NCI-H2171 (cell line): ENCODE results near the gene HUWE1.
"Not testable (repeated sequence)": the region's sequence is repeated elsewhere in the genome, so short reads cannot be mapped to it uniquely, and the experiment has no call there.

Experiments
- DNase-seq: peaks from one replicate; lab custom pipeline; 2025; lab: John Stamatoyannopoulos, UW

The HUWE1 gene

DNA sequence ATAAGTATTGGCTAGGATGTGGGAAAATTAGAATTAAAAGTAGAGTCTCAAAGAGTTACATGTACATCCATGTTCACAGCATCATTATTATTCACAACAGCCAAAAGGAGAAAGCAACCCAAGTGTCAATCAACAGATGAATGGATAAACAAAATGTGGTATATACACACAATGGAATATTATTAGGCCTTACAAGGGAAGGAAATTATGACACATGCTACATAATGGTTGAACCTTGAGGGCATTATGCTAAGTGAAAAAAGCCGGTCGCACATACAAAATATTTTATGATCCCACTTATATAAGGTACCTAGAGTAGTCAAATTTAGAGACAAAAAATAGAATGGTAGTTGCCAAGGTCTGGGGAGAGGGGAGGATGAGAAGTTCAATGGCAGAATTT is 80.1 kb downstream of the HUWE1 start:
- DNase-seq = no peak

DNA sequence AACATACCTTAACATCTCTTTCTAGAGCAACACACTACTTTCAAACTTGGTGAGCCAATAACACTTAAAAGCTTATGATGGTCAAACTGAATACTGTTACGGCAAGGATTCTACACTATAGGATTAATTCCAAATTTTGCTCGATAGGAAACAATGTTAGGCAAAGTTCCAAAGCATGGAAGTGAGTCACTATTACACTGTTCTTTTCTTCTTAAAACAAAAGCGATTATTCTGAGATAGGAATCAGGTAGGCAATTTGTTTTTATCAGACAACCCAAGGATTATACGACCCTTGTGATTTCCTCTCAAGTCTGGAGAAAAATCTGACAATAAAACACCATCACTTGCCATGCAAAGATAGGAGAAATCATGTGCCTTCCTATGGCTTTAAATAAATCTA is 81.5 kb downstream of the HUWE1 start:
- no peak for DNase-seq

DNA sequence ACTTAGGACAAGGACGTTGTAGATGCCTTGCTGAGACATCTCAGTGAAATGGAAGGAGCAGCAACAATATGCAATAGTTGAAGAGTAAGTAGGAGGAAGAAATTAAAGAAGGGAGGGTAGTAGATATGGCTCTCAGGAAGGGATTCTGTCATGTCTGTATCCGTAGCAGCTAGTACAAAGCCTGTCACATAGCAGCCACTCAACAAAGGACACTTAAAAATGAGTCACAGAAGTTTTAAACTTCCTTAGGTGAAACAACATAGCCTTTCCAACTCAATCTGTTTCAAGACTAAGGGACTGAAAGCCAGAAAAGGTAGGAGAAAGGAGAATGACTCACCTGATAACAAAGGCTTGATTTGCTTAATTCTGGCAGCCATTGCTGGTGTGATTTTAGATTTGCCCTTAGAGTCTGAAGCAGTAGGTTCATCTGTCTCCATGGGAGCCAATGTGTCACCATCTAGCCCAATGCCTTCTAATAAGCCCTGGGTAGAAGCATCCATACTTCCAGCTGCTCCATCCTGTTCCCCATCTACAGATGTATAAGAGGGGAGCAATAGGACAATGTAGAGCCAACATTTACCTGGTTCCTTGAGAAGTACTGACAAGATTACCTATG is 86.6 kb downstream of the HUWE1 start:
- no peak for DNase-seq

DNA sequence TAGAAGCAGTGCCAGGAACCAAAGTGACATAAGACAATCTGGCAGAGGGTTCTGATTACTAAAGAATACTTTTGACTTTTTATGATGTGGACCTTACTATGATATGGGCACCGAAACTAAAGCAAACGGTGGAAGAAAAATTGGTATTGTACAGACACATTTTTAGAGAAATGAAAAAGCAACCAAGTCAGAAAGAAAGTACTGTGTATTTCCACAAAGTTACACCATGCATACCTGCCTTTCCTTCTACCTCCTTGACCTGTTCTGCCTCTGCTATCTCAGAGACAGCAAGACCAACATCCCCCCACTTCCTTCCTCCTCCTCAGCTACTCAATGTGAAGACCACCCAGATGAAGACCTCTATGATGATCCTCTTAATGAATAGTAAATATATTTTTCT is 88.3 kb downstream of the HUWE1 start:
- DNase-seq = no peak

DNA sequence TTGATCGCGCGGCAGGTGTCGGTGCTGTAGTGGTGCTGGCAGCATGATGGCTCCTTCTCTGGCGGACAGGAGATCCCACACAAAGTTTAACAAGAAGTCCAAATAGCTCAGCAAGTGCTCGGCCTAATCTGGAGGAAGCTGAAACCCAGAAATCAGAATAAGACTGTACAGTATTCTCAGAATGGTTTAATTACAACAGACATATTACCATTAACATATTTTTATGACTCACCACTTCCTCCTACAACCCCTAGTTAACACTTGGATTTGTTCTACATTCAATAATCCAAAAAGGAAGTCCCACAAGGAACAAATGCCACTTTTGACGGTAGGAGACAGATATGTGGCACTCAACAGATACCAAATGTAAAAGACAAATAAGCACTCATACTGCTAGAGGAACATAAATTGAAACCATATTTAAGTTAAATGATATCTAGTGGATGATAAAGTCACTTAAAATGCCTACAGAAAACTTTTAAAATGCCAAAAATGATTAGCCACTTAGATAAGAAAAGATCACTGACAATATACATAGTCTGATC is 91.2 kb downstream of the HUWE1 start:
- DNase-seq = no peak

DNA sequence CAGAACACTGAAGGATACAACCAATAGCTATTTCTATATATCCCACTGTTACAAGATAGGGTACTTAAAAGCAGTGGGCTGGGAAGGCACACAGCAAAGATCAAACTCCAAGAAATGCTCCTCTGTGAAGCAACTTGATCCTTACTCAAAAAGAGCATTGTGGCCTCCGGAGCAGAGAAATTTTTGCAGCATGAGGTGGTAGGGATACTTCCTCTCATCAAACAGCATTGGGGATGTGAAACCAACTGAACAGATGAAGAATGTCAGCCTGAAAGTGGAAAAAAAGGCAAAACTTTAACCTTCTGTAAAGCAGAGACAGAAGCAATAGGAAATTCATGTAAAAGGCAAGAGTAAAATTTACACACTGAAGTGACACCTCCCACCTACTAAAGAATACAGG is 92.2 kb downstream of the HUWE1 start:
- DNase-seq = no peak

DNA sequence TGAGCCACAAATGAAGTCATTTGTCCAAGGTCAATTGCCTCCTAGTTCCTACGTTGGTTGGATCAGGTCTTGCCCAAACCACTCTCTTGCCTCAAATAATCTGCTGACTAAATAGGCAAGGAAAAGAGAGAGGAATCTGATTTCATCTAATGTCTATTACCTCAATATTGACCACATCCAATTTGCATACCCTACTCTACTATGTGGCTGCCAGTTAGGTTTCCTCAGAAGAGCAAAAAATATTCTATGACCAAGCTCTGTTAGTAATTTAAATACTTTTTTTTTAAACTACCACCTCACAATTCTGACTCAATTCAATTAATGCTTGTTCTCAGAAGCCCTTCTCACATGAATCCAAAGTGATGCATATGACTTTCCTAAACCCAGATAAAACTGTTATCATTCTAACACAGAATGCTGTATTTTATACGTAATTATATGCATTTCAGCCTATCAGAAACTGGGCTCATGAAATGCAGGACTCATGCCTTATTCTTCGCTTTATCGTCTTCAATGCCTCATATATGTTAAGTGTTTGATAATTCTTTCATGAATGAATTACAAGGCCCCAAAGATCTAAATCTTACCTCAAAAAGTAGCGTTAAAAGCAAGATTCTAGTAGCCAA is 98.6 kb downstream of the HUWE1 start:
- DNase-seq = no peak

DNA sequence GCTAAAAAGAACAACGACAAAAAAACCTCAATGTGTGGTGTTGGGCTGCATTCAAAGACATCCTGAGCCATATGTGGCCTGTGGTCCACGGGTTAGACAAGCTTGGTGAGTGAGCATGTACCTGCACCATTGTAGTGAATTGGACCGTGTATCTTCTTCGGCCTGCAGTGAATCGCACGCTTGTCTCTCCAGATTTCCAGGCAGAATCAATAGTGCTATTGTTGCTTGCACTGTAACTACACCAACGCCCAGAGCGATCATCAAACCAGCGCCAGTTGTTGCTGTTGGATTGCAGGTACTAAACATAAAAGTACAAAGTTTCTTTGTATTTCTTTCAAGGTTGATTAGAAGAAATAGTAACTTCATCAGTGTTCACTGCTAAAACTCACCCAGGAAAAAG is 101.6 kb downstream of the HUWE1 start:
- DNase-seq = no peak

DNA sequence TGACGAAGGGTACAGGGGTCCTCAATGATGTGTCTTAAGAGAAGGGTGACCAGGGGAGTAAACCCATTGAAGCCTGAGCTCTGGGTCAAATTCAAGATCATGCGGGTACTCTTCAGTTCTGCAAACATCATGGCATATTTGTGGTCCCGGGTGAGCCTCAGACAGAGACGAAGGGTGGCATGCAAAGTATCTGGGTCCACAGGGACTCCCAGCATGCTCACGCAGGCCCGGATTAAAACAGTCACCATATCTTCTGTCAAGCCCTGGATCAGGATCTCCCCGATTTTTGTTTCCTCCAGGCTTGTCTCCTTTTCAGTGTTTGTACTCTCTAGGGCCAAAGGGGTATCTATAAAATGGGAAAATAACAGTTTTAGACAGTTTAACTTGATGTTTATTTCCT is 102.9 kb downstream of the HUWE1 start:
- no peak for DNase-seq

DNA sequence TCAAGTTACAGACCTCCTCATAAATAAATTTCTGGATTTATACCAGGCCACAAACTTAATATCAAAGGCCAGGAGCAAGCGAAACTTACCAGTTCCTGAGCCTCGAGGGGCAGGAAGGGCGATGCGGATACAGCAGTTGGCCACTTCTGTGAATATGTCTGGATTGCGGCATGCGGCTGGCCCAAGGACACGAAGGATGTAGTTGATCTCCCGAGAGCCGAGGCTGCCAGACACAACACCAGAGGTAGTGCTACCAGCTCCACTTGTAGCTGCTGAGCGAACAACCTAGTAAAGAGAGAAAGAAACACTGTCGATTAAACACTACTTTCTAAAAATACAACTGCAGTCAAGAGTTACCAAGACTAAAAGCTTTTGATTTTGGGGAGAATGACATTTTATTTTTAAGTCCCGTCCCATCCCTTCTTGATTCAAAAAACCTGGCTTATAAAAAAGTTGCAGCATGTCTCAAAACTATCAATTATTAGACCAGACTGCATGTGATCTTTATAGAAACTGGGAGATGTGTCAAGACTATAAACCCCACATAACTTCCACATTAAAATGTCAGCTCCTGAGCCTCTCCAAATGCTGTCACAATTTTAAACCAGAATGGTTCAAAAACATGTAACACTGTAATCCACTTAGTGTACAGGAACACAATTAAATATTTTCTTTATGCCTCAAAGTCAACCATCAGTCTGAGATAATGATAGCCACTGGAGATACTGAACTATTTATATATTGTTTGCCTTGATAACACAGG is 105.6 kb downstream of the HUWE1 start:
- no peak for DNase-seq

DNA sequence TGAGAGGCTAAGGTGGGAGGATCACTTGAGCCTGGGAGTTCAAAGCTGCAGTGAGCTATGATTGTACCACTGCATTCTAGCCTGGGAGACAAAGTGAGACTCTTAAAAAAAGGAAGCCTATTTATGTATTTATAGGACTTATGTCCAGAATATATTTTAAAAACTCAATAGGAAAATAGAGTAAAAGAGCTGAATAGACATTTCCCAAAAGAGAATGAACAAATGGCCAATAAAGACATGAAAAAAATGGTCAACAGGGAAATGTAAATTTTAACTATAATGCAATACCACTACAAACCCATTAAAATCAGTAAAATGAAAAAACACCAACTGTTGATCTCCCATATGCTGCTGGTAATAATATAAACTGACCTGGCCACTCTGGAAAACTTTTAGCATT is 115.0 kb downstream of the HUWE1 start:
- no peak for DNase-seq

DNA sequence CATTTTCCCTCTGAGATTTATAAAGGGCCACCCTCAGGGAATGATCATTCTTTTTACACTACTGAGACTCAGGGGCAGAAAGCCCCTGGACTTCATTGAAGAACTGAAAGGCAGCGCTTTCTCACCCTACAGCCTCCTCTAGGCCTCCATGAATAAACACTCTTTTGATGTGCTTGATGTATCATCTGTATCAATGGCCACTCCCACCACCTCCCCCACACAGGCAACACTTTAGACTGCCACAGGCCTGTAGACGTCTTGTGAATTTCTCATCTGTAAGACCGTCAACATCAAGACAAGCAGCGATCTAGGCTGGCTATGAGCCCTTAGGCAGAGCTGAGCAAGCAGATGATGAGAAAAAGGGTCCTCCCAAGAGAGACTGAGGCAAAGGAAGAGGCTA is 123.2 kb downstream of the HUWE1 start:
- no peak for DNase-seq

DNA sequence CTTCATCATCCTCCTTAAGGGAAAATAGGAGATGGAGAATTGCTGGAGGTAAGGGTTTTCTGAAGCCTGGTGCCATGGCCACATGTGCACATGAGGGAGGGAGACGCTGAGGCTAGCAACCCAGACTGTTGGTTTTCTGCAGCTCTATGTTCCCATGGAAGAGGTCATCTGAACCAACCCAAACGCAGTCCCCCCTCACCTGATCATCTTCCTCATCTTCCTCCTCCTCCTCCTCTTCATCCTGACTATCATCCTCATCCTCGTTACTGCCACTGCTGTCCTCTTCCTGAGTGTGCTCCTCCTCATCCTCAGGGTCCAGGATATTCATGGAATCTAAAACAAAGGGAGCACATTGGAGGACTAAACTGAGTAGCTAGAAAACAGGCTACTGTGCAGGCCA is 124.6 kb downstream of the HUWE1 start:
- no peak for DNase-seq

DNA sequence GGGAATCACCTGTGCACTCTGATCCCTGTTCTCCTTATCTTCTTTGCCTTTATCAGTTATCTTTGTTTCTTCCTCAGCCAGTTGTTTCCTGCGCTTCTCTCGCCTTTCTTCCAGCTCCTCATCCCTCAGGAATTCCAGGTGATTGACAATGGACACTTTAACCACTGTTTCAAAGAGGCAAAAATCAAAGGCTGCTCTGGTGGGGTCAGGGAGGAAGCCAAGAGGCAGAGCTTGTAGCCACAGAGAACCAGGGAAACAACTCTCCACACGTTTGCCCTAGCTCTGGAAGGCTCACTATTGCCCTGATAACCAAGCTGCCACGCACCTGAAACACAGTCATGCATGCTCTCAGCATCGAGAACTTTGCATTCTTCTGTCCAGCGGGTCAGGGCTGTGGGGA is 127.9 kb downstream of the HUWE1 start:
- no peak for DNase-seq

DNA sequence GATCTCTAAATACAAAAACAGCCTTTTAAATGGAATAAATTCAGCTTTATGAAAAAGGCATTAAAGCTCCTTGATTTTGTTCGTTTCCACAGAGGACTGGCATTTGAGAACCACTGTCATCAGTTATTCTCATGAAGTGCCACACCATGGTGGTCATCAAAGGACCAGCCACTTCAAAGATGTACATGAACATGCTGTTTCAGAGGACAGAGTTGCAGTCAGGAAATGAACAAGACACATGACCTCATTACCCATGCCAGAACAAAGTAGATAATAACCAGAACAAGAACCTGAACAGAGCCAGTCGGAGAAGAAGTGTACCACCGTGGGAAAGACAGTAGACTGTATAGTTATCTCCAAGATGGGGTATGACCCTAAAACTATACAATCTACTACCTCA is 129.7 kb downstream of the HUWE1 start:
- no peak for DNase-seq

DNA sequence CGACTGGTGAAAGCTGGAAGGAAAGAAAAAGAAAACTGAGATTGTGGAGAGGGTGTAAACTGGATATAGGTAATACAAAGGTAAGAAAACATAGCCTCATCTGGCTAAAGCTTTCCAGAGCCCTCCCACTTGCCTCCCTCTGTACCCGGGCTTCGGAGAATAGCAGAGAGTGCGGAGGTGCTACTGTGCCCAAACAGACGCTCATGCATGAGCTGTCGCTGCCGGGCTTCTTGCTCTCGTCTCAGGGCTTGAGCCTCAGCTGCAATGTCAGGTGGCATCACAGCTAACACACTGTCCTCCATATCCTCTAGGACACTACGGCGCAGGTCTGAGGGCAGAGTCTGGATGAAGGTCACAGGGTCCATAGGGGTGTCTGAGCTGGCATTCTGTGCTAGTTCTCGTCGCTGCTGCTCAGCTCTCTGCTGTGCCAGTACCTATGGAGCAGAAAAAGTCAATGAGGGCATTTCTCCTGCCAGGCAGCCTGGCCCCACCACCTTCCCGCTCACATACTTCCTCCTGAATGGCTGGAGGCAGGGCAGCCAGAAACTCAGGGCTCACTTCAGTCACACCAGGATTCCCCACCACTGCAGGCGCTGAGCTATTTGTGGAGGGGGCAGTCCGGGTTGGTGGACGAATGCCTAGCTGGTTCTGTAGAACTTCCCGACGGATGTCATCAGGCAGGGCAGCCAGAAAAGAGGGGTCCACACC is 135.6 kb downstream of the HUWE1 start:
- DNase-seq = no peak

DNA sequence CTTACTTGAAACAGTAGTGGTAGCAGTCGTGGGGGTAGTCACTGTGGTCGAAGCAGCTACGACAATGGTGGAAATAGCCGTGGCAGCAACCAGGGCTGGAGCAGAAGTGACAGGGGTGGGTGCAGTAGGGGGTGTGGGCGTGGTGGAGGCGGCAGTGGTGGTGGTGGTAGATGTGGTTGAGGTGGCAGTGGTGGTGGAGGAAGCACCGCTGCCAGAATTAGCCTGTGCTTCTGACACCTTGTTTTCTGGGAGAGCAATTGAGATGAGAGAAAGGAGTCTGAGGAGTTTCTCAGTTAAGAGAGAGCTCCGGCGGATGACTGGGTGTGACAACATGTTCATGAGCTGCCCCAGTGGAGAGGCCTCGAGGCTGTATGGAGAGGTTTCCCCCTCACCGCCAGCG is 138.9 kb downstream of the HUWE1 start:
- no peak for DNase-seq

DNA sequence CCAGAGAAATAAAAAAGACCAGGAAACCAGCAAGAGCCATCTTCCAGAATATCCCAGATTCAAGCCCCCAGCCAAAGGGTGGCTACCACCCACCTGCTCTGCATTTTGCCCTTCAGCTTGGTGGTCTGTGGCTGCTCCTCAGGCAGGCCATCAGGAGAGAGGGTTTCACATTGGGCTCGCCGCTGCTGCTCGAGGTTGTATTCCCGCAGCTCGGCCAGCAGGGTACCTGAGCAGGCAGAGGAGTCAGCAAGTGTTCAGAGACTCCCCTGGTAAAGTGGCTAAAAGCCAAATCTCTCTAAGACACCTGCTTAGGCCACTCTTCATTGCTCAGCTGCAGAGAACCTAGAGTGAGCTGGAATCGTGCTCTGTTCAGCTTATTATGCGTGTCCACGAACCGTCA is 141.6 kb downstream of the HUWE1 start:
- DNase-seq = no peak

DNA sequence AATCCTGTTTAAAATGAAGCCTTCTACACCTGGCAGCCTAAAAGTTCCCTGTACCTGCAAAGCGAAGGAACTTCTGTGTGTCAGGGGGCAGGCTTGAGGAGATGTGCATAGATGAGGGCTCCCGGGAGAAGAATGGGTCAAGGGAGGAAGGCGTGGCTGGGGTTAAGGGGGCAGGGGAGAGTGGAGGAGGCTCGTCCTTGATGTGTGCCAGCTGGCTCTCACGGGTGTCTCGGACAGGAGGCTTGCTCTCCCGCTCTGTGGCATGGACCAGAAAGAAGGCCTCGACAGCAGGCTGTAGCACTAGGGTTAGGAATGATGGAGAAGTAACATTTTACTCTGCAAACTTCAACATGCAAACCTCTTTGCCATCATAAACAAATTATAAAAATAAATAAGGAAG is 147.7 kb downstream of the HUWE1 start:
- no peak for DNase-seq

DNA sequence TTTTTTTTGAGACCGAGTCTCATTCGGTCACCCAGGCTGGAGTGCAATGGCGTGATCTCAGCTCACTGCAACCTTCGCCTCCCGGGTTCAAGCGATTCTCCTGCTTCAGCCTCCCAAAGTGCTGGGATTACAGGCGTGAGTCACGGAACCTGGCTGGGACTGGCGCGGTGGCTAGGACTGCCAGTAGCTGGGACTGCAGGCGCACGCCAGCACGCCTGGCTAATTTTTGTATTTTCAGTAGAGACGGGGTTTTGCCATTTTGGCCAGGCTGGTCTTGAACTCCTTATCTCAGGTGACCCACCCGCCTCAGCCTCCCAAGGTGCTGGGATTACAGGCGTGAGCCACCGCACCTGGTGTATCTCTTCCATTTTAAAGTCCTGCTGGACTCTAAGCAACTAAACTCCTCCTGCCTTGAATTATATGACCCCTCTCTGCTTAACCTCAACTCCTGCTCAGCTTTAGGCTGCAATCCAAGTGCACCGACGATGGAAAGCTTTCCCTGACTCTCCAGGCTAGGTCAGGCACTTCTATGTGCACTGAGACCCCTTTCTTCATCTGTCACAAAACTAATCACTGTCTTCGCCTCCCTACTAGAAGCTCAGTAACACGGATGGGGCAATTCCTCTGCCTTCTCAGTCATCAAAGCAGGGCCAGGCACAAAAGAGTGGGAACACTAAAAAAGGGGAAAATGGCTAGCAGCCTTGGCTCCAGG is 155.1 kb downstream of the HUWE1 start:
- DNase-seq = not testable (repeated sequence)

DNA sequence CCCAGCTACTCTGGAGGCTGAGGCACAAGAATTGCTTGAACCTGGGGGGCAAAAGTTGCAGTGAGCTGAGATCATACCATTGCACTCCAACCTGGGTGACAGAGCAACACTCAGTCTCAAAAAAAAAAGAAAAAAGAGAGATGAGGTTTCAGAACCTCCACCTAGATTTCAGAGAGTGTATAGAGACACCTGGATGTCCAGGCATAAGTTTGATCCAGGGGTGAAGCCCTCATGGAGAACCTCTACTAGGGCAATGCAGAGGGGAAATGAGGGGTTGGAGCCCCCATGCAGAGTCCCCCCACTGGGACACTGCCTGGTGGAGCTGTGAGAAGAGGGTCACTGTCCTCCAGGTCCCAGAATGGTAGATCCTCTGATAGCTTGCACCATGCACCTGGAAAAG is 159.5 kb downstream of the HUWE1 start:
- DNase-seq = no peak

DNA sequence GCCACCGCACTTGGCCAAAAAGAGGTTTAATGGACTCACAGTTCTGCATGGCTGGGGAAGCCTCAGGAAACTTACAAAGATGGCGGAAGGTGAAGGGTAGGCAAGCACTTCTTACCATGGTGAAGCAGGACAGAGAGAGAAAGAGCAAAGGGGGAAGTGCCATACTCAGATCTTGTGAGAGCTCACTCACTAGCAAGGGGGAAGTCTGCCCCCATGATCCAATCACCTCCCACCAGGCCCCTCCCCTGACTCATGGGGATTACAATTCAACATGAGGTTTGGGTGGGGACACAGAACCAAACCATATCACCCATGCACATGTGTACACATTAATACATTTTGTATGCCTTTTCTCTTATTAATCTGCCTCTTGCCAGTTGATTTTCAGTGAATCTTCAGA is 175.2 kb downstream of the HUWE1 start:
- DNase-seq = no peak
